Measurements from ENCODE around the gene ZFAND2B. TPM values are rescaled to one million over a fixed set of nuclear protein-coding genes. Genes with fewer than 3 reads are reported as not detected.

Gene ZFAND2B
- total RNA-seq, 1 experiment from 2014 or later, result 16.4 TPM

GRCh38 chr2:219246559-219246958, 40.0 kb downstream of the ZFAND2B start:
- Histone ChIP-seq H3K23me2 (ENCODE audit: insufficient read length, low read depth, low read length, poor library complexity, severe bottlenecking) (no peaks in the 10 kb centered on the region), H3K18ac (ENCODE audit: insufficient read length, low read depth, low read length) (no peak overlapping the region), H2BK15ac (ENCODE audit: low read depth, low read length) (no peak overlapping the region), H3K4me2 (ENCODE audit: insufficient read depth, insufficient read length, low read length) (no peak overlapping the region), H2BK12ac (ENCODE audit: insufficient read length, low read depth, low read length) (no peak overlapping the region), H3K4ac (ENCODE audit: low read depth, low read length) (no peak overlapping the region), H4K5ac (ENCODE audit: insufficient read length, low read depth, low read length) (no peak overlapping the region), H2BK20ac (ENCODE audit: low read depth, low read length, poor library complexity, severe bottlenecking) (no peak overlapping the region), H3K79me1 (ENCODE audit: insufficient read depth, low read depth, low read length, poor library complexity, severe bottlenecking) (no peaks in the 10 kb centered on the region), H3K14ac (ENCODE audit: insufficient read depth, low read length) (no peak overlapping the region), H2BK120ac (ENCODE audit: low read depth, low read length, poor library complexity, severe bottlenecking) (no peak overlapping the region), H3K79me2 (ENCODE audit: insufficient read depth, low read length) (no peaks in the 10 kb centered on the region), H3K56ac (ENCODE audit: insufficient read length, low read depth, low read length) (no peak overlapping the region), H3K27ac (ENCODE audit: insufficient read length, low read depth, low read length) (no peak overlapping the region), H2AK5ac (ENCODE audit: insufficient read length, low read length) (no peak overlapping the region), H3K9me3 (ENCODE audit: control insufficient read depth, low read depth, low read length) (no peaks in the 10 kb centered on the region), H3K23ac (ENCODE audit: insufficient read length, low read depth, low read length) (no peak overlapping the region), H3K4me1 (ENCODE audit: insufficient read depth, low read length) (peaks cover 2% of the 10 kb centered on the region; the same call in 1 of the 2 replicates), H3T11ph (ENCODE audit: low read length) (no peak overlapping the region), H2AFZ (ENCODE audit: low read length) (no peak overlapping the region), H3K9ac (ENCODE audit: extremely low read depth, insufficient read length, low read length) (no peak overlapping the region), H4K8ac (replicated peaks; ENCODE audit: insufficient read length, low read depth, low read length) (no peak overlapping the region), H4K20me1 (ENCODE audit: control insufficient read depth, insufficient read depth, insufficient read length) (no peaks in the 10 kb centered on the region), H3K27me3 (ENCODE audit: insufficient read depth, low read length) (no peaks in the 10 kb centered on the region), H2BK5ac (ENCODE audit: insufficient read length, low read length) (no peak overlapping the region), H4K91ac (ENCODE audit: insufficient read length, low read depth, low read length) (no peak overlapping the region)
- Mint-ChIP-seq H3K4me1 (peaks cover 20 to 28% of the 10 kb centered on the region in 2 experiments), H3K27ac (no peak overlapping the region), H3K36me3 (ENCODE audit: insufficient read depth in 1 of 3, low read depth in 3 of 3) (peaks cover 9 to 24% (median 23%) of the 10 kb centered on the region in 3 experiments; a peak in 6 of 7 replicates), H3K9me3 (no peaks in the 10 kb centered on the region), H3K4me3 (peak overlapping the region; percentile 92 to 96), H3K27me3 (ENCODE audit: low read depth) (peaks cover 9% of the 10 kb centered on the region)
- no peak for DNase-seq
- no CpG with 5 or more reads among the region's 10 CpGs for WGBS (ENCODE audit: extremely low coverage, insufficient read length, low lambda C conversion rate)
- TF ChIP-seq, protein P1, sequence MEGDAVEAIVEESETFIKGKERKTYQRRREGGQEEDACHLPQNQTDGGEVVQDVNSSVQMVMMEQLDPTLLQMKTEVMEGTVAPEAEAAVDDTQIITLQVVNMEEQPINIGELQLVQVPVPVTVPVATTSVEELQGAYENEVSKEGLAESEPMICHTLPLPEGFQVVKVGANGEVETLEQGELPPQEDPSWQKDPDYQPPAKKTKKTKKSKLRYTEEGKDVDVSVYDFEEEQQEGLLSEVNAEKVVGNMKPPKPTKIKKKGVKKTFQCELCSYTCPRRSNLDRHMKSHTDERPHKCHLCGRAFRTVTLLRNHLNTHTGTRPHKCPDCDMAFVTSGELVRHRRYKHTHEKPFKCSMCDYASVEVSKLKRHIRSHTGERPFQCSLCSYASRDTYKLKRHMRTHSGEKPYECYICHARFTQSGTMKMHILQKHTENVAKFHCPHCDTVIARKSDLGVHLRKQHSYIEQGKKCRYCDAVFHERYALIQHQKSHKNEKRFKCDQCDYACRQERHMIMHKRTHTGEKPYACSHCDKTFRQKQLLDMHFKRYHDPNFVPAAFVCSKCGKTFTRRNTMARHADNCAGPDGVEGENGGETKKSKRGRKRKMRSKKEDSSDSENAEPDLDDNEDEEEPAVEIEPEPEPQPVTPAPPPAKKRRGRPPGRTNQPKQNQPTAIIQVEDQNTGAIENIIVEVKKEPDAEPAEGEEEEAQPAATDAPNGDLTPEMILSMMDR (conservative IDR thresholded peaks at IDR 0.05), result no peak
